Left ventricle myocardium superior (tissue), 1 donor: ENCODE results near the gene PZP. TPM values are rescaled to one million over a fixed set of nuclear protein-coding genes. Genes with fewer than 3 reads are reported as not detected.
A peak's percentile ranks its signal among the peaks of the same experiment; 100 is the strongest.
"Not testable (repeated sequence)": the region's sequence is repeated elsewhere in the genome, so short reads cannot be mapped to it uniquely, and the experiment has no call there.

Source experiments
- ATAC-seq: fragments of 200-7000 bp; cut with Tn5 transposase; one replicate; pipeline ENCODE4 v1.9.1; 2020; ENCODE audit warnings: mild to moderate bottlenecking, moderate library complexity
- DNase-seq: peaks from one replicate; pipeline ENCODE4 v3.0.0-alpha.2; 2020
- intact Hi-C: fragments of 100-400 bp; cut with micrococcal nuclease; formaldehyde crosslinking; loops from one replicate; pipeline ENCODE4 v1.11.0; 2022
- total RNA-seq: library from RNA; stranded (reverse); fragmentation: NEBNext Ultra II Directional; extraction: Animal tissue kit (Norgen Biotek cat#: 25700); gene quantifications from one replicate; pipeline ENCODE4 v1.2.1, GENCODE V29; 2021
- donor health status: DM: no; HTN: yes; CAD: no; lungs with severe emphysema.

PZP gene
- total RNA-seq, 1 donor from 2014 or later, result 0.35 TPM

DNA sequence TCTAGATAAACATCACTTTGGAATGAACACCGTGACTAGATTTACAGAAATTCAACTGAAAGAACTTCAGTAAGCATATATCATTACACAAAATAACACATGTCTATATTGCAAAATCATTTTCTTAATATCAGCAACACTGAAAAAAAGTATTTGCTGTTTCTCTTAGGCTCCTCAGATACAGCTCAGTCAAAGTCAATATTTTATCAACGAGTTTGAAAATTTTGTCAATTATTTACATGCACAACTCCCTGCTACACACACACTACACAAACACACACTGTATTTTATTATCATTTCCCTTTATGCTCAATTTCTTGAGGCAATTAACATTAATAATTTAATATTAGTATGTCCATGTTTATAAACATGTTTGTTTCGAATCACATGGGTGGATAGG, 3.8 kb downstream of the PZP start:
- intact Hi-C loops, result no loop called here
- ATAC-seq (no peak), DNase-seq (no peak)

DNA sequence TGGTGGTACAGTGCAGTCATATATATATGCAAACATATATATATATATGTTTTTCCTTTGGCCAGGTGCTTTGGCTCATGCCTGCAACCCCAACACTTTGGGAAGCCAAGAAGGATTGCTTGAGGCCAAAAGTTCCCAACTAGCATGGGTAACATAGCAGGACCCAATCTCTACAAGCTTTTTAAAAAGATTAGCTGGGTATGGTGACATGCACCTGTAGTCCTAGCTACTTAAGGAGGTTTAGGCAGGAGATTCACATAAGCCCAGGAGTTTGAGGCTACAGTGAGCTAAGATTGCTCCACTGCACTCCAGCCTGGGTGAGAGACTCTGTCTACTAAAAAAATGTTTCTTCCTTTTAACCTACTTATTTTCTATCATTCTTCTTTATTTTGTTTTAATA, 10.2 kb downstream of the PZP start:
- no peak for ATAC-seq
- intact Hi-C loops, result no loop called here
- DNase-seq, result no peak

DNA sequence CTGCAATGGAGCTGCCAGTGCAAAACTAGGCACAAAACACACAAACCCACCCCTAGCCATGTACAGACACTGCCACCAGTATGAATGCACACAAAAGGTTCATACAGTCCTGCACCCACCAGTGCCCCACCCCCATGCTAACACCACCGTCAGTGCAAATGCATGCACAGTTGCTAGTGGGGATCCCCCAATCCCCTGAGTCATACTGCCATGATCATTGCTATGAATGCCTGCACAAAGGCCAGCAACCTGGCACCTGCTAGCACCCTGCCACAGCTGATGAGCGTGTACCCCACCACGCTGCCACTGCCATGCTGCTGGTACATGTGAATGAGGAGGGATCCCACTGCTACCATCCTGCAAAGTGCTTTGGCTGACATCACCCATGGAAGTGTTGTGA, 23.9 kb downstream of the PZP start:
- DNase-seq, result no peak
- ATAC-seq, result no peak
- intact Hi-C loops, result no loop called here

DNA sequence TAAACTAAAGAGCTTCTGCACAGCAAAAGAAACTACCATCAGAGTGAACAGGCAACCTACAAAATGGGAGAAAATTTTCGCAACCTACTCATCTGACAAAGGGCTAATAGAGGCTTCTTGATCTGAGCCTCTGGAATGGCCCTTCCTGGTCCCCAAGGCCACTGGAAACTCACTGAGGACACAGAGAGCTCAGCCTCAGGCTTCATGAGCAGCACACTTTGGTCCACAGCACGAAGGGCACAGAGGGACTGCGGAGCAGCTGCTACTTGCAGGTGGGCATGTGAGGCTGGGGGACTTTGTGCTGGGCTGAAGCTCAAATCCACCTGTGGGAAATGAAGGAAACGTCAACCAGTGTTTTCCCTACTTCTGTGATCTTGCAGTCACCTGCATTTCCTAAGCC, 27.4 kb downstream of the PZP start:
- ATAC-seq (no peak), DNase-seq (no peak)
- intact Hi-C loops, result no loop called here

DNA sequence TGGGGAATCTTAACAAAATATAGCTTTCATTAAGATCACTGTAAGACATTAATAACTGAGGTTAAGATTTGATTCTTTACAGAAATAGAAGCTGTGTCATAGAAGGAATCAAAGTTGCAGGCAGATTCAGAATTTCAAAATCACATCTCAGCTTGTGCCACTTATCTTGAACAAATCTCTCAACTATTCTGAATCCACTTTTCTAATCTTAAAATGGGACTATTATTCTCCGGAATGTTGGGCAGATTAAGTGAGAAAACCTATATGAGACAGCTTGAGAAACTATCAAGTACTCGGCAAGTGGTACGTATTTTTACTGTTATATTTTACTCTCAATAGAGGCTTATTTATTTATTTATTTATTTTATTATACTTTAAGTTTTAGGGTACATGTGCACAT, 28.4 kb downstream of the PZP start:
- ATAC-seq, result no peak
- intact Hi-C loops, result no loop called here
- no peak for DNase-seq

DNA sequence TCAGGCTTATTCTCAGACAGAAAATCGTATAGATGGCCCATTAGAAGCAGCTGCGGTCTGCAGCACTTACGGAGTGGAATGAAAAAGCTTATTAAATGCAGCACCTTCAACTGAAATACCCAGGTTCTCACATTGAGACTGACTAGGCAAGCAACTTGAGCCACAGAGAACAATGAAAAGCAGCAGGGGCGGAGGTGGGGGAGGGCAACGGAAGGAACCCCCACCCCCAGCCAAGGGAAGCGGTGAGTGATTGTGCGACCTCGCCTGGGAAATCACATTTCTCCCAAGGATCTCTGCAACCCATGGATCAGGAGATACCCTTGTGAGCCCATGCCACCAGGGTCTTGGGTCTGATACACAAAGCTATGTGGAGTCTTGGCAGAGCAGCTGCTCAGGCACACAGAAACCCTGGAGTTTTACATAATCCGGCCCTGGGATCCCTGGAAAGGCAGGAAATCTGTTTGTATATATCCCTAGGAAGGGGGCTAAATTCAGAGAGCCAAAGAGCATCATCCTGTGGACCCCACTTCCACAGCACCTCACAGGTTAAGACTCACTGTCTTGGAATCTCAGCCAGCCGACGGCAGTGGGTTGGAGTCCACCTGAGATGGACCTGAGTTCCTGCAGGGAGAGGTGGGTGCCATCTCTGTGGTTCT, 38.1 kb downstream of the PZP start:
- DNase-seq (peak; percentile 35), ATAC-seq (peak; percentile 54)
- intact Hi-C loops, result no loop called here

DNA sequence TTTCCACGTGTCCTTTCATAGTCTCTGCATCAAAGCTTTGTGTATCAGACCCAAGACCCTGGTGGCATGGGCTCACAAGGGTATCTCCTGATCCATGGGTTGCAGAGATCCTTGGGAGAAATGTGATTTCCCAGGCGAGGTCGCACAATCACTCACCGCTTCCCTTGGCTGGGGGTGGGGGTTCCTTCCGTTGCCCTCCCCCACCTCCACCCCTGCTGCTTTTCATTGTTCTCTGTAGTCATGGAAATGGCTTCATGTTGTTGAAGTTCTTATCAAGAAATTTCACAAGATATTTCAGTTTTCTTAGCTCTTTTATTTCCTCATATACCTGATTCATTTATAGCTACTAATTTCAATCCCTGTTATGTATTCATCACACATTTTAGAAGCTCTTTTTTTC, 40.9 kb downstream of the PZP start:
- peak; percentile 53 for ATAC-seq
- intact Hi-C loops, result not testable (repeated sequence)

DNA sequence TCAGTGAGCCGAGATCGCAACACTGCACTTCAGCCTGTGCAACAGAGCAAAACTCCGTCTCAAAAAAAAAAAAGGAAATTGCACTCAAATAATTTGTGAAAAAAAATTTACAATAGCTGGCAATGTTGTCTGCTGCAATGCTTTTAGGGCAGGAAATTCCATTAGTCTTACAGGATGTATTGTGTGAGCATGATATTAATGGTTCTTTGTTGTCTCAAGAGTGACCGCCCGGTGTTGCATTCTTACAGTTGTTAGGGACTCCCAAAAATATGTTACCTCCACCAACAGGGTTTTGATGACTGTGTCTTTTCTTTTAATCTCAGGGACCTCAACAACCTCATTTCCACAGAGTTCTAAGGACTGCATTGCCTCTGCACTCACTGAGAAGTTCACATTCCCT, 44.8 kb downstream of the PZP start:
- DNase-seq, result no peak
- intact Hi-C loops, result loop anchor here (5.0 kb wide), 1 partner anchor 41 kb away; no protein-coding TSS in a partner anchor
- peak; percentile 77 for ATAC-seq

More for the DNA sequence above, 40.9 kb downstream of the PZP start:
- not testable (repeated sequence) for DNase-seq

DNA sequence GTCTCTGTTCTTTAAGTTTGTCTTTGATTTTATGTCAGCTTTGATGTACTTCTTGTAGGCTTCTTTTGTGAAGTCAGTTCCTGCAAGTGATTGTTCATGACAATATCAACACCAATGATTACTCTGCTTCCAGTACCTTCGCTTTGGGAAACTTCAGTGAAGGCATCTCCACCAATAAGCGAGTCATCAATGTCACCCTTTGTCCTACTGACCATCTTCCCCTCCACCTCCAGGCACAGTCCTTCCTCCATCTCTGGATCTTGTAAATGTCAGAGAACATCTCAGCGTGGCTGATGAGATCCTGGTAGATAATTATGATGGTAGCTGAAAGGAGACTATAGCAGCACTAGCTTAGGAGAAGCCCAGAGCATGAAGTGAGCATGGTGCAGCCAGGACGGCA, 52.1 kb downstream of the PZP start:
- ATAC-seq (no peak), DNase-seq (no peak)
- intact Hi-C loops, result no loop called here

DNA sequence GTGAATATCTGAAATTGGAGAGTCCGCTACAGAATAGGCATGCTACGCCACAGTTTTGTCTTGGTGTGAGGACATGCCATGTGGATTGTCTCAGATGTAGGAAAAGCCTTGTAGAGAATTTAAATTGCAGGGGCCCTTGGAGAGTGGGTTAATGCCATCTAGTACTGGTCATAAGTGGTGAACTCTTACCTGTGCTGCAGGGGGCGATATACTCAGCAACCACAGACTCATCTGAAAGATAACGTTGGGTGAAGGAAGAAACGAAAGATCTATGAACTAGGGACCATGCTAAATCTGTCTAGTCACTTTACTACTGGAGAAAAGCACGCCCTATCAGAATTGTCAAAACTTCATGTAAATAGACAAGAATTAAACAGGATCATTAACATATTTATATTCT, 58.8 kb downstream of the PZP start:
- intact Hi-C loops, result no loop called here
- ATAC-seq (no peak), DNase-seq (no peak)

DNA sequence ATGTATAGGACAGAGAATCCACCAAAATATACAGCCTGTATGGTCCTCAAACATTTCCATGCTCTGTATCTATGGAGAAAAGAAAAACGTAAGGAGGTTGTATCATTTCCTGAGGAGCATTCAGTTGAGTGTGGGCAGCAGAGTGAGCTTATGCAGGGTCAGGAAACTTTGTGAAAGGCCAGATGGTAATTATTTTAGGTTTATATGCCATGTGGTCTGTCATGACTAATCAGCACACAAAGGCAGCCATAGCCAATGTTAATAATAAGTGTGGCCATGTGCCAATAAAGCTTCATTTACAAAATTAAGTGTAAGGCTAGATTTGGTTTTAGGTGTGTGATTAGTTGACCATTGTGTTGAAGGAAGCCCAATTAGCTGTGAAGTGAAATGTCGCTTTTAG, 59.3 kb downstream of the PZP start:
- no peak for ATAC-seq
- no peak for DNase-seq
- intact Hi-C loops, result no loop called here

DNA sequence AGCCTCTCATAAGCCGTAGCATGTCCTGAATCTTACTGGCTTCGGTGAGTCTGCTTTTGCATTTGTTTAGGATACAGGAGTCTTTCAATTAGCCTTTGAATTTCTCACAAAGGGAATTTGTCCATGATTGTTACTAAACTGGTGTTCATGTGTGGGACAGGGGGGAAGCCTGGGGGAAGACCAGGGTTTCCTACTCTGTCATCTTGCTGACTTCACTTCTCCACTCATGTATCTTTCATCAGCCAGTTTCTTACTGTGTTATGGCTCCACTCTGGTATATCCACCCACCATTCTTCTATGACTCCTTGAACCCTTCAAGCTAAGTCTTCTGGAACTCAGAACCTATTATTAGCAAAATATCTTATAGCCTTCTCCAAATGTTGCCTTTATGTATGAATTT, 60.7 kb downstream of the PZP start:
- intact Hi-C loops, result no loop called here
- ATAC-seq (no peak), DNase-seq (no peak)

DNA sequence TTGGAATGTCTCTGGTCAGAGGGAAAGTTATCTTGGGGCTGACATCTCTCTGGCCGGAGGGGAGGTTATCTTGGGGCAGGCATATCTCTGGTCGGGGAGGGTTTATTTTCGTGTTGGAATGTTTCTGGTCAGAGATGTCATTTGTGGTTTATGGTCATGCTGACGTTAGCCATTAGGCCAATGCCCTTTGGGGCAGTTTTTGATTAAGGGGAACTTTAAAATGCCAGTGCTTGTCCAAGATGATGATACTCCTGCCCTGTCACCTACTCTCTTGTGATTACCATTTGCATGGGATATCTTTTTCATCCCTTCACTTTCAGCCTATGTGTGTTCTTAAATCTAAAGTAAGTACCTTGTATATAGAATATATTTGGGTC, 63.5 kb downstream of the PZP start:
- intact Hi-C loops, result no loop called here
- ATAC-seq (no peak), DNase-seq (no peak)

DNA sequence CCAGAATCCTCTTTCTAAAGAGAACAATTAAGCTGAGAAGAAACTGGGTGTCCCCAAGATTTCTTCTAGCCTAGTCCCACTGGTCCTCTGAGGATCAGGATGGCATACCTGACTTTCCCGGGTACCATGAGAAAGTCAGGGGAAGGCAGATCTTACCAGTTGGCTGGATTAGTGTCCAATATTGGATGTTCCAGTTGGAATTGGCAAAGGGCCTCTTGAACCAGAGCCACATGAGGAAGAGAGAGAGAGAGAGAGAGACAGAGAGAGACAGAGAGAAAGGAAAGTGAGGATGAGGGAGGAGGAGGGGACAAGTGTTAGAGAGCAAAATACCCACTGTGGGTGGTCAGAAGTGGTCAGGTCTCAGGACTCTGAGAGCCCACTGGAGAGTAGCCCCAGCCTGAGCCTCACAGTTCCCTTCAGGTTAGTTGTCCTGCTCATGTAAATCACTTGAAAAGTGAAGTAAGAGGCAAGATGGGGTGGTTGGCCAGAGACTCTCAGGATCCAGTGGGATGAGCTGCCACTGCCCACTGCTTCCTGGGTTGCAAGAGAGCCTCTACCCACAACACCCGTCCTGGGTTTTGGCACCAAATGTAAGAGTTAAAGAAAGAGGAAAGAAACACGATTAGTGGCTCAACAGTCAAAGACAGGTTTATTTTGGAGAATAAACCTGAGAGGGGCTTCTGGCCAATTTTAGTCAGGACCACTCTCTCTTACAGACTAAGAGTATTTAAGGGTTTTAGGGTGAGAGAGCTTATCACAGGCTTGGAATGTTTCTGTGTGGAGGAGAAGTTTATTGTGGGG, 64.1 kb downstream of the PZP start:
- intact Hi-C loops, result no loop called here
- DNase-seq, result no peak
- no peak for ATAC-seq

DNA sequence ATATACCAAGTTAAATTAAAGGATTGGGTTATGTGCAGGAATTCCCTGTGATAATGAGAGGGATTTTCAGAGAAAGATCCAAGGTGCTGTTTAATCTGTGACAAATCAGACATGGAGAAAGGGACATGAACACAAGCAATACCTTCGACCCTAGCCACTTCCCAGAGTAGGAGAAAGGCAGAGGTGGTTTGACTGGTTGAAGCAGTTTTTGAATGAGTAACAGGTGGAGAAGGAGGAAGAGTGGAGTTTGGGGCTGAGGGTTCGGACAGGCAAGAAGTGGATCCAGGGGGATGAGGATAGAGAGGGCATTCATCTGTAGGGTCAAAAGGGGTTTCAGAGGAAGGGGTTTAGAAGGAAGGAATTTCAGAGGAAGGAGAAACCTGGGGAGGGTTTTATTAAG, 65.1 kb downstream of the PZP start:
- intact Hi-C loops, result no loop called here
- no peak for ATAC-seq
- DNase-seq, result no peak

DNA sequence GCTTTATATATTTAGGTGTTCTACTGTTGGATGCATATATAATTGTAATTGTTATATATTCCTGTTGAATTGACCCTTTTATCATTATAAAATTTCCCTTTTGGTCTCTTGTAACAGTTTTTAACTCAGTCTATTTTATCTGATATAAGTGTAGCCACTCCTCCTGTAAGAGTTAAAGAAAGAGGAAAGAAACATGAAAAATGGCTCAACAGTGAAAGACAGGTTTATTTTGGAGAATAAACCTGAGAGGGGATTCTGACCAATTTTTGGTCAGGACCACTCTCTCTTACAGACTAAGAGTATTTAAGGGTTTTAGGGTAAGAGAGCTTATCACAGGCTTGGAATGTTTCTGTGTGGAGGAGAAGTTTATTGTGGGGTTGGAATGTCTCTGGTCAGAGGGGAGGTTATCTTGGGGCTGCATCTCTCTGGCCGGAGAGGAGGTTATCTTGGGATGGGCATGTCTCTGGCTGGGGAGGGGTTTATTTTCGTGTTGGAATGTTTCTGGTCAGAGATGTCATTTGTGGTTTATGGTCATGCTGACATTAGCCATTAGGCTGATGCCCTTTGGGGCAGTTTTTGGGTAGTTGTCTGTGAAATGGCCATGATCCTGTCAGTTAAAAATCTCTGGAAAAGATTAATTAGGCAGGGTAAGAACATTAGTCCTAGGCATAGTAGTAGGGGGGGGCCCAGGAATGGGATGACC, 68.5 kb downstream of the PZP start:
- ATAC-seq, DNase-seq, intact Hi-C loops: not testable (repeated sequence)

DNA sequence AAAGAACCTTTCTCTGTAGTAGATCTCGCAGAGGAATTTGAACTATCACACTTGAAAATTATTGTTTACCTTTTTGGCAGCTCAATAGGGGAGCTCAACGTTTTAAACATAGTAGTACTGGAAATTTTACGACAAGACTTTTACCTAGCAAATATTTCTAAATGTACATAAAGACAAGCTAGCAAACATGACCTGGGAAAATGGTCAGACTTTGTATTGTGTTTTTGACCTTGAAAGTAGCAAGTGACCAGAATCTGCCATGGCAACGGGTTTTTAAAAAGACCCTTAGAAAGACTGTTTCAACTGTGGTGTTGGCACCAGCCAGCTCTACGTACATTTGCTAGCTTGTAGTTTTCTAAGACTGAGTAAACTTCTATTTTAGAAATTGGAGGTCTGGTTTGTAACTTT, 72.3 kb downstream of the PZP start:
- DNase-seq, result no peak
- intact Hi-C loops, result no loop called here
- no peak for ATAC-seq

DNA sequence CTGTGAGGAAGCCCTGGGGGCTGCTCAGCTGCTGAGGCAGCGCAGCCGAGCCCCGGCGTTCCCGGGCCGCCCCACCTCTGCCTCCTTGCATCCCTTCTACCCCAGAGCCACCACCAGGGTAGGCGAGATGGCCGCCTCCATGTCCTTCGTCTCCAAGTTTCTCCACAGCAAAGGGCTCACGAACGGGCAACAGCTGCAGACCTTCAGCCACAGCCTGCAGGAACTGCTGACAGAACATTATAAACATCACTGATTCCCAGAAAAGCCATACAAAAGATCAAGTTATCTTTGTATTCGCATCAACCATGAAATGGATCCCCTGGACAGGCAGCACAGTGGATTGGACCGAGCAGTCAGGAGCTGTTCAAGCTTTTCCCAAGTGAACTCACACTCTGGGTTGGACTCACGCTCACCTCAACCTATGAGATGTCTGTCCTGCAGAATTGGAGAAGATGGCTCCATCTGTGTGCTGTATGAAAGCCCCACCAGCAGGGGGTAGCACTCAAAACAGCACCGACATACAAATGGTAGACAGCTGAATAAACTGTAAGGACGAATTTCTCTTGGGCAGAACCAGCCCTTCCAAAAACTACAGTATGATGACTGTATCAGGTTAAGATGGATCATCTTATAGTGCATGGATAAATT, 73.1 kb downstream of the PZP start:
- no peak for DNase-seq
- intact Hi-C loops, result no loop called here
- ATAC-seq, result peak; percentile 14

DNA sequence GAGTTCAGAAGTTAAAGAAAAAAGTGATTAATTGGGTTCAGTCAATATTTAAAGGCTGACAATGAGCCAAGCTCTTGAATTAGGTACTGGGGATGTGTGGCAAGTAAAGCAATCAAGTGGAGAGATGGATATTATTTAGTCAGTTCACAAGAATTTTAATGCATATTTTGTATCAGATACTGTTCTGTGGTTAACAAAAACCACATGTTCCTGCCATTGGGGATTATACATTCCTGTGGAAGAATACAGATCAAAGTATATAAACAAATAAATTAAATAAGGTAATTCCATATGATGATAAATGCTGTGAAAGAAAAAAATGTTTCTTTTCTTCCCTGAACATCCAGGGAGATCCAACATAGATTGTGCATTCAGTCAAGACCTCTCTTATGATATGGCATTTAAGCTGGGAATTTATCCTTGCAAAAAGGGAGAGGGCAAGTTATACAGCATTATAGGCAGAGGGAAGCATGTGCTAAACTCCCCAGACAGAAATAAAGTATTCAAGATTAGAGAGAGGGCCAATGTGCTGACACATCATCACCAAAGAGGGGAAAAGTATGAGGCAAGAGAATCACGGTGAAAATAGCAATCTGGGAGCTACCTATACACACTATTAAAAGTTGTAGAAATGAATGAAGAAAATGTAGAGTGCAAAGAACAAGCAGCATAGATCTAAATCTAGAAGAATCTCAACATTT, 74.8 kb downstream of the PZP start:
- DNase-seq (no peak), ATAC-seq (no peak)
- intact Hi-C loops, result no loop called here
